PFSK-1 (cell line): ENCODE data around the gene ESF1.

Experiments used
- POLR2AphosphoS5 ChIP-seq: IDR thresholded peaks from 2 replicates; pipeline ENCODE4 v1.6.1; 2012; ENCODE audit warnings: low read depth, mild to moderate bottlenecking, control low read depth, low read length, moderate library complexity
- SIN3A ChIP-seq: IDR thresholded peaks from 2 replicates; pipeline ENCODE4 v1.6.1; 2012; ENCODE audit warnings: mild to moderate bottlenecking, low read length, moderate library complexity, borderline replicate concordance; ENCODE audit not compliant: insufficient read depth
- TAF1 ChIP-seq: IDR thresholded peaks from 2 replicates; pipeline ENCODE4 v1.6.1; 2012; ENCODE audit warnings: low read length, control low read depth, borderline replicate concordance; ENCODE audit not compliant: insufficient read depth
- TF ChIP-seq, protein P1 (sequence below), 2 experiments: IDR thresholded peaks; 2 replicates each; pipeline versions ENCODE4 v1.6.1 to v1.8.0; 2011 to 2012; ENCODE audit warnings: low read depth in 2 of 2, low read length in 2 of 2, control low read depth in 1 of 2, inconsistent platforms in 1 of 2, mild to moderate bottlenecking in 1 of 2, moderate library complexity in 1 of 2; ENCODE audit not compliant: insufficient read depth in 1 of 2

DNA sequence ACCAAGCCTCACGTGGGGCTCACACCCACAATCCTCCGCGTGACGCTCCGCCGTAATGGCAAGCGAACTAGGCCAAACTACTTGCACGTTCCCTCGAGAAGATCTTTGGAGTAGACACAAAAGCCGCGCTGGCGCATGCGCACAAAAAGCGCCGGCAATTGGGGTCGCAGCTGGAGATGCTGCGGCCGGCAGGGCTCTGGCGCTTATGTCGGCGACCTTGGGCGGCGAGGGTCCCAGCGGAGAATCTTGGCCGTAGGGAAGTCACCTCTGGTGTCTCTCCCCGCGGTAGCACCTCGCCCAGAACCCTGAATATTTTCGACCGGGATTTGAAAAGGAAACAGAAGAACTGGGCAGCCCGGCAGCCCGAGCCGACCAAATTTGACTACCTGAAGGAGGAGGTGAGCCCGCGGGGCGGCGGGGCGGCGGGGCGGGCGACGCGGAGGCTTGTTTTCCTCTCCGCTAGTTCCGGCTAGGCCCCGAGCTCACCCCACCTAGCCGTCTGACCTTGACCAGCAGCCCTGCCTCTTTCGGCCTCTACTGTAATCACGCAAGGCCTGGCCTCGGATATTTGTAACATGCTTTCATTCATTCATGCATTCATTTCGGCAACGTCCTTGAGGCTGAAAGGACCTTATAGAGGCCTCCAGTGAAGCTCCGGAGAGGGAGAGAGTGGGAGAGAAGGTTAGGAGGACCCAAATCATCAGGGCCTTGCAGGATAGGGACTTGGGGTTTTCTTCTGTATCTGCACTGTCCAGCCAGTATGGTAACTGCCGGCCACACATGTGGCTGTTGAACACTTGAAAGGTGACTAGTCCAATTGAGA is at the start of gene ESF1, which contains the start of gene NDUFAF5:
- peak; percentile 97 for TF ChIP-seq SIN3A
- TF ChIP-seq TAF1: peak; percentile 94; the same call in 1 of the 2 replicates
- TF ChIP-seq, protein P1, sequence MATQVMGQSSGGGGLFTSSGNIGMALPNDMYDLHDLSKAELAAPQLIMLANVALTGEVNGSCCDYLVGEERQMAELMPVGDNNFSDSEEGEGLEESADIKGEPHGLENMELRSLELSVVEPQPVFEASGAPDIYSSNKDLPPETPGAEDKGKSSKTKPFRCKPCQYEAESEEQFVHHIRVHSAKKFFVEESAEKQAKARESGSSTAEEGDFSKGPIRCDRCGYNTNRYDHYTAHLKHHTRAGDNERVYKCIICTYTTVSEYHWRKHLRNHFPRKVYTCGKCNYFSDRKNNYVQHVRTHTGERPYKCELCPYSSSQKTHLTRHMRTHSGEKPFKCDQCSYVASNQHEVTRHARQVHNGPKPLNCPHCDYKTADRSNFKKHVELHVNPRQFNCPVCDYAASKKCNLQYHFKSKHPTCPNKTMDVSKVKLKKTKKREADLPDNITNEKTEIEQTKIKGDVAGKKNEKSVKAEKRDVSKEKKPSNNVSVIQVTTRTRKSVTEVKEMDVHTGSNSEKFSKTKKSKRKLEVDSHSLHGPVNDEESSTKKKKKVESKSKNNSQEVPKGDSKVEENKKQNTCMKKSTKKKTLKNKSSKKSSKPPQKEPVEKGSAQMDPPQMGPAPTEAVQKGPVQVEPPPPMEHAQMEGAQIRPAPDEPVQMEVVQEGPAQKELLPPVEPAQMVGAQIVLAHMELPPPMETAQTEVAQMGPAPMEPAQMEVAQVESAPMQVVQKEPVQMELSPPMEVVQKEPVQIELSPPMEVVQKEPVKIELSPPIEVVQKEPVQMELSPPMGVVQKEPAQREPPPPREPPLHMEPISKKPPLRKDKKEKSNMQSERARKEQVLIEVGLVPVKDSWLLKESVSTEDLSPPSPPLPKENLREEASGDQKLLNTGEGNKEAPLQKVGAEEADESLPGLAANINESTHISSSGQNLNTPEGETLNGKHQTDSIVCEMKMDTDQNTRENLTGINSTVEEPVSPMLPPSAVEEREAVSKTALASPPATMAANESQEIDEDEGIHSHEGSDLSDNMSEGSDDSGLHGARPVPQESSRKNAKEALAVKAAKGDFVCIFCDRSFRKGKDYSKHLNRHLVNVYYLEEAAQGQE (IDR thresholded peaks at IDR 0.05; ENCODE audit: insufficient read depth in 1 of 2, low read depth in 2 of 2, low read length in 2 of 2): peak; percentile 64 to 73; a peak in 3 of 4 replicates
- TF ChIP-seq POLR2AphosphoS5: peak; percentile 66; the same call in 1 of the 2 replicates
